Measurements from ENCODE around the gene SERPINA6.
"Not testable (repeated sequence)": the region's sequence is repeated elsewhere in the genome, so short reads cannot be mapped to it uniquely, and the experiment has no call there.

The SERPINA6 gene

DNA sequence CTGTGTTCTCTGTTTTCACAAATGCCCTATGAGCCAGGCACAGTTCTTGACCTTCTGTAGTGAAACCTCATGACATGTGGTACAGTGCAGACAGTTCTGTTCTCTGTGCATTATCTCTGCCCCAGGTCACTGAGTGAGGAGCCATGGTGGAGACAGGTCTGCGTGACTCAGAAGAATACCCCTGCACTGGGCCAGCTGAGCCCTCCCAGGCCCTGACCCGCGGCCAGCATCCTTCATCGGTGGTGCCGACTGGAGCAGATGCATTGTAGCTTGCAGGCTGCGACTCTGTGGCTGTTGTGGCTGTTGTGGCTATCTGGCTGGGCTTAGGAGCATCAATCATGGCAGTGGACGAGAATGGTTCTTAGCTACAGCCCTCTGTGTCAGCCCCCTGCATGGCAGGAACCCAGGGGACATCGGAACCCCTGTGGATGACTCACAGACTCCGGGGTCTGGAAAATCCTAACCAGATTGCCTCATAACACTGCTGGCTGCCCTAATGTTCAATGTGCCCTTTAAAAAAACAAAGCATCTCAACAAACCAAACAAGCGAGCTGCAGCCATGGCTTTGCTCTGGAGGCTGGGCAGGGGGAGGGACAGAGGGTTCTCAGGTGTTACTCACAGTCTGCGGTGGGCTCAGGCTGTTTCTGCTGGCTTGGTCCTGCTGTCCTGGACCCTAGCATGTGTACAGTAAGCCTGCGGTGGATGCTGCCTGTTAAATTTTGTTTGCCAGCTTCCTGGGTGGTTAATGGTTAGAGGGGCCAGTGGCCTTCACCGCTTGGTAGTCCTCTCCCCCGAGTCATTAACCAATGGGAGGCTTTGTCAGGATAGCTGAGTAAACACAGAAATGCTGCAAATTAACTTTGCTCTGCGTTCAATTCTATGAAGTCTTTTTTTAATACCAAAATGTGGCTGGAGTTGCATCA lies at the start of gene SERPINA6:
Gene SERPINA6 (minus strand): TSS at position 689 of the 923 bp plus-strand sequence. CDS start 8,688 bp downstream, outside the sequence.
- DNase-seq = no peak

DNA sequence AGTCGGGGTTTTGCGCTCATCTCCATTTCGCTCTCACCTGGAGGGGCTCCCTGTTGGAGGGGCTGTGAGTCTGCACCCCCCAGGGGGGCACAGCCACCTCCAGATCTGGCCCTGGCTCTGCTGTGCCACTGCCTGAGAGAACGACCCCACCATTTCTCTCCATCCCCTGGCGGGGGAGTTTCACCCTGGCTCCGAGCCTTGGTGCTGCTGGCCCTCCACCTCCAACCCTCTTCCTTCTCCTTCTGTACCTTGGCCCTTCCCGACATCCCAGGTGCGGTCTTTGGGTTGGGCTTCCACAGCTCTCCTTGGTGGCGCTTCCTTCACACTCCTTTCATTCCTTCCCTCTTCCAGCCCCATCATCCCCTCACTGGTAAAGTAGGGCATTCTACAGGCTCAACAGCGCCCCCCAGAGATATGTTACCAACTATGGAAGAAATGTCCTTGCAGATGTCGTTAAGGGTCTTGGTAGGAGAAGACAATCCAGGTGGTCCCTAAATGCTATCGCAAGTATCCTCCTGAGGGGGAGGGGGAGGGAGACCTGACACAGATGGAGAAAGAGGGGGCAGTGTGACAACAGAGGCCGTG lies 49.0 kb upstream of the SERPINA6 start:
- DNase-seq = no peak

DNA sequence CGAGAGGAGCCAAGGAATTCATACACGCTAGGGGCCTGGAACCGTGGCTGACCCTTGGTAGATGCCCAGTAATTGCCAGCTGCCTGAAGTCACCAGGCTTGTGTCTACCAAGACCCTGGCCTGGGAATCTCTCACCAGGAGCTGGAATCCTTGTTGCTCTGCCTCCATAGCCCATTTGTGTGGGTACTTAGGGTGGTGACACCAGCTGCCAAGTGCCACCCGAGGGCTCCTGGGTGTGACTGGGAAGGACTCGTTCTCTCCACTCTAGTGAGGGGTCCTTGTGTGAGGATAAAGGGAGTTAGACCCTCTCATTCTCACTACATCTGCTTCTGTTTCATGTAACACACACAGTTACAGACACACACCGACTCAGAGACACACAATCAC lies 47.4 kb upstream of the SERPINA6 start:
- DNase-seq = no peak

GRCh38 chr14:94369766-94370523 lies 46.8 kb upstream of the SERPINA6 start:
- not testable (repeated sequence) for DNase-seq

DNA sequence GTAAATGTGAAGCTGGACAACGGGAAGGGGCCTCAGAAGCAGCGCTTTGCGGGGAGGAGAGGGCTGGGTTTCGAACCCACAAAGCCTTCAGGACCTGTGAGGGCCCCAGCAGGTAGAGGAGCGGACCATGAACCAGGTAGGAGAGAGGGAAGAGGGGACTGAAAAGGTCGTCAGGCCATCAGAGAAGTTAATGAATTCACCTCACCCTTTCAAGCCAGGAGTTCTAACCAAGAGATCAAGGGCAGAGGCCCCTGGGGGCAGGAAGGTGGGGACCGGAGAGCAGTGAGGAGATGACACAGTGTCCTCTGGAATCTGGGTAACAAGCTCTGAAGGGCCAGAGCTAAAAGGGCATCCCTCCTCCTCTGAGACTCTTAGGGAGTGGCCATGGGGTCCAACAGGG lies 45.8 kb upstream of the SERPINA6 start:
- DNase-seq = no peak

GRCh38 chr14:94368243-94368590 lies 45.1 kb upstream of the SERPINA6 start:
- no peak for DNase-seq

DNA sequence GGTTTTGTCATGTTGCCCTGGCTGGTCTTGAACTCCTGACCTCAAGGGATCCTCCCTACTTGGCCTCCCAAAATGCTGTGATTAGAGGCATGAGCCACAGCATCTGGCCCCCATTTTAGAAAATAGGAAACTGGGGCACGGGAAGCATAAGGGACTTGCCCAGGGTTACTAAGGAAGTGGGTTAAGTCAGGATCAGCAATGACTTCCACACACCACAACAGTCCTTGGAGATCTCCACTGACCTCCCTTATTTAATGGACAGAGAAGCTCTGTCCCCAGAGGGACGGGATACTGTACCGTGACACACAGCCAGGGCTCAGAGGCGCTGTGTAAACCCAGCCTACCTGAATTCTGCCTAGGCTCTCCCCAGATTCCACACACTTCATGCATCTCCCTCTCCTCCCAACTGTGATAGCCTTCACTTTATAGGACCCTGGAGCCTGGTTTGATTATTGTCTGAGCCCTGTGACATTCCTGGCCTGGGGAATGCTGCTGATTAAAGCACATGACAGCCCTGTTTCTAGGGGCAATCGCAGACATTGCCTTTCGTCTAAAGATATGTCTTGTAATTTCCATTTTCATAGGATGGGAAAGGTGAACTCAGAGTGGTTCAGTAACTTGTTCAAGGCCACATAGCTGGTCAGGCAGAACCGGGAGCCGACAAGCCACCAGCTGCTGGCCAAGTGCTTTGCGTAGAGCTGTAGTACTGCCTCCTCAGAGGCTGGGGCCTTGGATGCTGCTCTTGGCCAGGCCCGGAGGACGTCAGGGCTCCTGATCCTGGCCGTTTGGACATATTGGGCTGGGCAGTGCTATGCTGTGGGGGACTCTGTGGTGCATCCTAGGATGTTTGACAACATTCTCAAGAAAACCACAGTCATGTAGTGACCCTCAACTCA lies 44.5 kb upstream of the SERPINA6 start:
- no peak for DNase-seq

DNA sequence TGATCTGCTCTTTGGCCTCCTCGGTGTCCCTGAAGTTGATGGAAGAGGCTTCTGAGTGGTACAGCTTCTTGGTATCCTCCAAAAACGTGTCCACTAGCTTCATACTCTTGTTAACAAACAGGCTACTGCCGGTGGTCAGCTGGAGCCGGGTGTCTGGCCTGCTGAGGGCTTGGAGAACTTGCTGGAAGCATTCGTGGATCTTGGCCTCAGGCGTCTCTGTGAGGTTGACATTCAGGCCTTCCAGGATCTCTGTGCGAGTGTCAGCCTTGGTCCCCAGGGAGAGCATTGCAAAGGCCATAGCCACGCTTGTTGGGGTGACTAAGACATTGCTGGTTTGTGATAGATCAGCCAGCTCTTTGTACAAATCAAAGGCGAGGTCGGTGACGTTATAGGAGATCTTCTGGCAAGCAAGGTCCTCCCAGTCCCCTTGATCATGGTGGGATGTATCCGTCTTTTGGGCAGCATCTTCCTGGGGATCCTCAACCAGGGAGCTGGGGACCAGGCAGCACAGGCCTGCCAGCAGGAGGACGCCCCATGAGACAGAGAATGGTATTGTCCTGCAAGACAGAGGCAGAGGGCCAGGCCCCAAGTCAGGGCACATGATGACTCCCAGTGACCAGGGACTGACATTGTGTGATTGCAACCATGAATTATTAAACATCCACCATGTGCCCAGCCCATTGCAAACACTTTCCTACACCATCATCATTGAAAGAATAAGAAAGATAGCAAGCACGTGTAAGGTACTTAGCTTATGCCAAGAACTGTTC lies 43.2 kb upstream of the SERPINA6 start, which contains the start of gene SERPINA2:
Gene SERPINA2 (minus strand): TSS at position 553 of the 770 bp plus-strand sequence.
- no peak for DNase-seq

DNA sequence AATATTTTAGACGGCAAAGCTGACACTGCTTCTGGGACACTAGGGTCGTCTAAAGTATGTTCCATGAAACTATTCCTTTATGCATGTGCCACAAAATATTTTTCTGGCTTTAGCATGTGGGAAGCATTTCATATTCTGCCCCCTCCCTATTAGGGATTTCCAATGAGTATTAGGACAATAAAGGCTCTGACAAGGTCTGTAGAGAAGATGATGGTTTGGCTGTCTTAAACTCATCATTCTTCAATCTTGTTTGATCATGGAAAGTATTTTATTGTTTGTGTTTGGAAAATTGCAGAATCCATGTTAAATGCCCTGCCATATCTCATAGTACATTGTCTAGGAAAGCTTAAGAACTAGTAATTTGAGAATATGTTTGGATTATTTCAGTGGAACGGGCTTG lies 42.5 kb upstream of the SERPINA6 start:
- no peak for DNase-seq

DNA sequence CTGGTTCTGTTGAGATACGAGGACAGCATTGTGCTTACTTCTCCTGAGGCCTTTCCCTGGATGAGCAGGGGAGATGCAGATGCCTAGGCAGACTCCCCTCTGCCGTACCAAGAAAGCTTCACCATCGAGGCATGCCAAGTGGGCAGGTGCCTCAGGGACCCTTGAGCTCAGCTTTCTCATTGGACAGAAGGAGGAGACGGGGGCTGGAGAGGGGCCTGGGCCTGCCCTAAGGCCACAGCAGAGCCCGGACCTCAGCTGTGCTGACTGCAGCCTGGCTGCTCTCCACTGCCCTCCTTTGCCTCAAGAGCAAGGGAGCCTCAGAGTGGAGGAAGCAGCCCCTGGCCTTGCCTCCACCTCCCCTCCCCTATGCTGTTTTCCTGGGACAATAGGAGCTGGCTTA lies 41.8 kb upstream of the SERPINA6 start:
- DNase-seq = no peak

DNA sequence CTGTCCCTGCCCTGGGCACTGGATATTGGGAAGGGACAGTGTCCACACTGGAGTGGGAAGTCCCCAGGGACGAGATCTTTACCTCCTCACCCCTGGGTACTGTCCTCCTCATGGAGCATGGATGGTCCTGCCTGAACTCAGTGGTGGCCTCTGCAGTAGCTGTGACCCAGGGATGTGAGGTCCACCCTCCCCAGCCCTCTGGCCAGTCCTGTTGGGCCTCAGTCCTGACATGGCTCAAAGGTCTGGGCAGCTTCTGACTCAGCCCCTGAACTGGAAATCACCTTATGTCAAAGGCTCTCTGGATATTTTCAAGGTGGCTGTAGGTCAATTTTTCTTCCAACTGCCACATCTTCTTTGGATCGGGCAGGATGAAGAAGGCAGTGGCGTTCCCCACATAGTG lies 40.9 kb upstream of the SERPINA6 start:
- DNase-seq = no peak

GRCh38 chr14:94363151-94363624 lies 40.1 kb upstream of the SERPINA6 start:
- no peak for DNase-seq

GRCh38 chr14:94362614-94363133 lies 39.5 kb upstream of the SERPINA6 start:
- no peak for DNase-seq

GRCh38 chr14:94361682-94362081 lies 38.5 kb upstream of the SERPINA6 start:
- DNase-seq = no peak

GRCh38 chr14:94360945-94361565 lies 37.9 kb upstream of the SERPINA6 start:
- DNase-seq = no peak

- DNase-seq = no peak
Observed at GRCh38 chr14:94357166-94357565, 34.0 kb upstream of the SERPINA6 start.

GRCh38 chr14:94356379-94357056 lies 33.4 kb upstream of the SERPINA6 start:
- no peak for DNase-seq

DNA sequence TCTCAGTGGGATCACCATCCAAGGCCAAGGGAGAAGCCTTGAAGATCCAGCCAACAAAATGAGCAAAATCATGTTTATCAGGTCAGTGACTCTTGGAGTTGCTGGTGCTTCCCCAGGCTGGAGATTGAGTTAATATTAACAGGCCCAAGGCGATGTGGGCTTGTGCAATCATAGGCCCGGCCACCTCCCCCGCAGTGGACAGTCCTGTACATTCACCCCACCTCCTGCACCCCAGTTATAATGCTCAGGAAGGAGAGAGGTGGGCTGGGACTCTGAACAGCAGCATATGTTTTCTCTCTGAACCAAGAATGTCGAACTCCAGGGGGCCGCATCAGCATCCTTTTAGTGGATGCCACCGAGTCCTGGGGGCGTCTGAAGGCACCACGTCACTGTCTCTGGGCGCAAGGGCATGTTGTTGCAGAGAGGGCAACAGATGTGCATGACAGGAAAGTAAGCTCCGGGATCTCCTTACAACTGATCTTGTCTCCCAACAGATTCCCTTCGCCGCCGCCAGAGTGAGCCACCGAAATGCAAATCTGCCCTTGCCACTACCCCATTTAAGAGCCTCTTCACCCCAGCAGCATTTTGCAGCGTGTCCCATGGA lies 32.2 kb upstream of the SERPINA6 start:
- DNase-seq = no peak

DNA sequence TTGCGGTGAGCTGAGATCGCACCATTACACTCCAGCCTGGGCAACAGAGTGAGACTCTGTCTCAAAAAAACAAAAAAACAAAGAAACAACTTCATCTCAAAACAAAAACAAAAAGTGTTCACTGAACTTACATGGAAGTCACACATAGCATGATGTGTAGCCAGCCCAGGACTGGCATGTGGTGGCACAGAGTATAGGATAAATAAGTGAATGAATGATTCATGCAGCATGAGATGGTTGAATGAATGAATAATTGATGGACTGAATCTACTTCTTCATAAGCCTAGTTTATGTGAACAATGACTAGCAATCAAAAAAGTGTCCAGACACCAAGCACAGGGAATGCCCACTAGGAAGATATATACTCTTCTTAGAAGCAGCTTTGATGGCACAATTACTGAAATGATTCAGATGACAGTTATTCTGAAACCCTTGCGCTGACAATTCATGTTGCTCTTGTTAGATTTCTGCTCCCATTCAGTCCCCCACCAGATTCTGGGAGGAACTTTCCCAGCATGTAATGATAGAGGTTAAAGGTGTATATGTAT lies 31.6 kb upstream of the SERPINA6 start:
- no peak for DNase-seq

Data from T1000 (cell line).